HL-60 (cell line): ENCODE results near the gene MPPED1.

ENCODE experiments used
- DNase-seq, 2 experiments: peaks; one replicate each; pipeline ENCODE4 v3.0.0-alpha.2; 2010 to 2020; ENCODE audit warnings: low read depth in 1 of 2, low spot score in 1 of 2
- H3K27ac ChIP-seq: fragments of 250-450 bp; sonication (Bioruptor Pico); replicated peaks from 2 replicates; pipeline ENCODE4 v1.5.1; 2020; ENCODE audit warnings: mild to moderate bottlenecking, moderate library complexity
- H3K27me3 ChIP-seq: fragments of 250-450 bp; sonication (Bioruptor Pico); 2 replicates; pipeline ENCODE4 v1.5.1; 2021; ENCODE audit warnings: mild to moderate bottlenecking, moderate library complexity; ENCODE audit not compliant: insufficient read depth, poor library complexity, severe bottlenecking
- H3K4me3 ChIP-seq: replicated peaks from 2 replicates; pipeline ENCODE4 v1.5.1; 2011; ENCODE audit warnings: mild to moderate bottlenecking, control low read depth, low read length; ENCODE audit not compliant: insufficient read depth
- GABPA ChIP-seq: IDR thresholded peaks from 2 replicates; pipeline ENCODE4 v1.6.1; 2012; ENCODE audit warnings: low read depth
- POLR2AphosphoS5 ChIP-seq: IDR thresholded peaks from 2 replicates; pipeline ENCODE4 v1.6.1; 2012; ENCODE audit warnings: low read depth
- SPI1 ChIP-seq: IDR thresholded peaks from 2 replicates; pipeline ENCODE4 v1.6.1; 2012; ENCODE audit warnings: low read depth, mild to moderate bottlenecking, borderline replicate concordance
- TF ChIP-seq, protein P1 (sequence below): IDR thresholded peaks from 2 replicates; pipeline ENCODE4 v1.6.1; 2012; ENCODE audit warnings: low read depth; ENCODE audit not compliant: insufficient replicate concordance
- TF ChIP-seq, protein P2 (sequence below): IDR thresholded peaks from one replicate; pipeline ENCODE4 v1.5.1; 2011; ENCODE audit warnings: low read length, control low read depth, inconsistent platforms; ENCODE audit not compliant: insufficient read depth

Gene MPPED1

DNA sequence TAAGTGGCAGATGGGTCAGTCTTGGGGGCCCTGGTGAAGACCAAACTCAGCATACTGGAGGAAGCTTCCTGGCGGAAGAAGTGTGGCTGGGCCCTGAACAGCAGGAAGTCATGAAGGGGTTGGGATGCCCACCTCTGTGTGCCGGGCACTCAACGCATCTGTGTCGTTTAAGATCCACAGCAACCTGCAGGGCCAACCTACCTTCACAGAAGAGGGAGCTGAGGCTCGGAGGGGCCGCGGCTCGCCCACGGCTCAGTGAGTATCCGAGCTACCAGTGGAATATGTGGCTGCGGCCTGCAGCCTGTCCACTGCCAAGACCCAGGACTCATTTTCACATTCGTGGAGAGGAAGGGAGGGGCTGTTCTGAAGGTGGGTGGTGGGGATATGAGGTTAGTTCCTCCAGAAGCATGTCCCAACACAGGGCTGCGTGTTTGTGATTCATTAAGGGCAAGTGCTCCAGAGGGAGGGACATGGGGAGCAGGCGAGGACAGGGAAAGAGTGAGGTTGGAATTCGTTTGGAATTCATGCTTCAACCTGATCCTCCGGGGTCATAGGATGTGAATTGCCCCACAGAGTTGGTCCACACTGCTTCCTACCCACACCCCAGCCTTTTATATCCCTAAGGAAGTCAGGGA lies 99.6 kb downstream of the MPPED1 start:
- H3K27ac ChIP-seq: no peak overlapping the region
- H3K4me3 ChIP-seq: no peak overlapping the region
- TF ChIP-seq SPI1 (no peak), GABPA (no peak), POLR2AphosphoS5 (no peak)
- TF ChIP-seq, protein P1, sequence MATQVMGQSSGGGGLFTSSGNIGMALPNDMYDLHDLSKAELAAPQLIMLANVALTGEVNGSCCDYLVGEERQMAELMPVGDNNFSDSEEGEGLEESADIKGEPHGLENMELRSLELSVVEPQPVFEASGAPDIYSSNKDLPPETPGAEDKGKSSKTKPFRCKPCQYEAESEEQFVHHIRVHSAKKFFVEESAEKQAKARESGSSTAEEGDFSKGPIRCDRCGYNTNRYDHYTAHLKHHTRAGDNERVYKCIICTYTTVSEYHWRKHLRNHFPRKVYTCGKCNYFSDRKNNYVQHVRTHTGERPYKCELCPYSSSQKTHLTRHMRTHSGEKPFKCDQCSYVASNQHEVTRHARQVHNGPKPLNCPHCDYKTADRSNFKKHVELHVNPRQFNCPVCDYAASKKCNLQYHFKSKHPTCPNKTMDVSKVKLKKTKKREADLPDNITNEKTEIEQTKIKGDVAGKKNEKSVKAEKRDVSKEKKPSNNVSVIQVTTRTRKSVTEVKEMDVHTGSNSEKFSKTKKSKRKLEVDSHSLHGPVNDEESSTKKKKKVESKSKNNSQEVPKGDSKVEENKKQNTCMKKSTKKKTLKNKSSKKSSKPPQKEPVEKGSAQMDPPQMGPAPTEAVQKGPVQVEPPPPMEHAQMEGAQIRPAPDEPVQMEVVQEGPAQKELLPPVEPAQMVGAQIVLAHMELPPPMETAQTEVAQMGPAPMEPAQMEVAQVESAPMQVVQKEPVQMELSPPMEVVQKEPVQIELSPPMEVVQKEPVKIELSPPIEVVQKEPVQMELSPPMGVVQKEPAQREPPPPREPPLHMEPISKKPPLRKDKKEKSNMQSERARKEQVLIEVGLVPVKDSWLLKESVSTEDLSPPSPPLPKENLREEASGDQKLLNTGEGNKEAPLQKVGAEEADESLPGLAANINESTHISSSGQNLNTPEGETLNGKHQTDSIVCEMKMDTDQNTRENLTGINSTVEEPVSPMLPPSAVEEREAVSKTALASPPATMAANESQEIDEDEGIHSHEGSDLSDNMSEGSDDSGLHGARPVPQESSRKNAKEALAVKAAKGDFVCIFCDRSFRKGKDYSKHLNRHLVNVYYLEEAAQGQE: no peak
- TF ChIP-seq, protein P2, sequence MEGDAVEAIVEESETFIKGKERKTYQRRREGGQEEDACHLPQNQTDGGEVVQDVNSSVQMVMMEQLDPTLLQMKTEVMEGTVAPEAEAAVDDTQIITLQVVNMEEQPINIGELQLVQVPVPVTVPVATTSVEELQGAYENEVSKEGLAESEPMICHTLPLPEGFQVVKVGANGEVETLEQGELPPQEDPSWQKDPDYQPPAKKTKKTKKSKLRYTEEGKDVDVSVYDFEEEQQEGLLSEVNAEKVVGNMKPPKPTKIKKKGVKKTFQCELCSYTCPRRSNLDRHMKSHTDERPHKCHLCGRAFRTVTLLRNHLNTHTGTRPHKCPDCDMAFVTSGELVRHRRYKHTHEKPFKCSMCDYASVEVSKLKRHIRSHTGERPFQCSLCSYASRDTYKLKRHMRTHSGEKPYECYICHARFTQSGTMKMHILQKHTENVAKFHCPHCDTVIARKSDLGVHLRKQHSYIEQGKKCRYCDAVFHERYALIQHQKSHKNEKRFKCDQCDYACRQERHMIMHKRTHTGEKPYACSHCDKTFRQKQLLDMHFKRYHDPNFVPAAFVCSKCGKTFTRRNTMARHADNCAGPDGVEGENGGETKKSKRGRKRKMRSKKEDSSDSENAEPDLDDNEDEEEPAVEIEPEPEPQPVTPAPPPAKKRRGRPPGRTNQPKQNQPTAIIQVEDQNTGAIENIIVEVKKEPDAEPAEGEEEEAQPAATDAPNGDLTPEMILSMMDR: no peak
- H3K27me3 ChIP-seq: no peaks in the 10 kb centered on the region
- no peak for DNase-seq

DNA sequence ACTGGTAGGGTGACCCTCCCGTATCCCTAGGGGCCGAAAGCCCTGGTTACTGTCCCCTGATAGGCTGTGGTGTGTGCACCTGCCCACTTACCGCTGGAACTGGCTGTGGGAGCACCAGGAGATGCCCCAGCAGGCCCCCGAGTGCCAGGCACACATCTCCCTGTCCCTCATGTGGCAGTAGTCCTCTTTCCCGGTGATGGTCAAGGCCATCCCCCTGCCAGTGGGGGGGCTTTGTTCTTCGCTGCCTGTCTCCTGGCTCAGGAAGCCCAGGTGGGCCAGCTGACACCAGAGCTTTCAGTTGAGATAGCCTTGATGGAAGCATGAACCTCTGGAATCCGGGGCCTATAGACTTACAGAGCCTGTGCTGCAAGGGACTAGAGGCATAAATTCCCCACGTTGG lies 100.5 kb downstream of the MPPED1 start:
- Histone ChIP-seq H3K4me3 (no peak overlapping the region), H3K27ac (no peak overlapping the region), H3K27me3 (no peaks in the 10 kb centered on the region)
- no peak for DNase-seq
- TF ChIP-seq, protein P1: no peak
- TF ChIP-seq, protein P2: no peak
- no peak for TF ChIP-seq GABPA
- no peak for TF ChIP-seq SPI1
- TF ChIP-seq POLR2AphosphoS5: no peak

DNA sequence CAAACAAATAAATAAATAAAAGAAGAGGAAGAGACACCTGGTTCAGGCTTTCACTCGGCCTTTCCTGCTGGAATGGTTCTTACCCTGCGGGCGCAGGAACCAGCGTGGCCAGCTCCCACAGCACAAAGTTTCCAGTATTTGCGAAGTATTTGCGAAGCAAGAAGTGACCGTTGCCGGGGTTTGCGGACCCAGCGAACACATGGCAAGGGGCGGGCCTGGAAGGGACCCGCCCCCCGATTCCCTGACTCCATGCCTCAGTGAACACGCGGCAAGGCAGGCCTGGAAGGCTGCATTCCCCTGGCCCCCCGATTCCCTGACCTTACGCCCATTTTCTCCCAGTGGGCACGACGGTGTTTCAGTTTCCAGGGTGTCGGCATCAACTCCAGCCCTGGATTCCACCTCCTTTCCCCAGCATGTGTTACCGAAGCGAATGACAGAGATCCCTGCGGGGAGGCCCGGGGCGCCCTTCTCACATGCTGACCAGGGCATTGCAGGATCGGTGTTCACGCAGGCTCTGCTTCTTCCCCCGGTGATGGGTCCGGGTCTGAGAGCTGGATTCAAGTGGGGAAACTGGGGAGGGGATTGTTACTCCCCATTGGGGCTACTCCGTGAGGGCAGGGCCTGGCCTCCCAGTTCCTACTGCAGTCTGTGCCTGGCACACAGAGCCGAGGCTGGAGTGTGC lies 102.8 kb downstream of the MPPED1 start:
- Histone ChIP-seq H3K27me3 (no peaks in the 10 kb centered on the region), H3K27ac (no peak overlapping the region), H3K4me3 (no peak overlapping the region)
- no peak for DNase-seq
- TF ChIP-seq, protein P2: no peak
- TF ChIP-seq POLR2AphosphoS5: no peak
- TF ChIP-seq, protein P1: no peak
- no peak for TF ChIP-seq SPI1
- TF ChIP-seq GABPA: no peak
